NCI-H1048 (cell line): ENCODE measurements around the gene FOXC1.

Experiments
- DNase-seq: peaks from one replicate; lab custom pipeline; 2025; lab: John Stamatoyannopoulos, UW

Gene FOXC1

DNA sequence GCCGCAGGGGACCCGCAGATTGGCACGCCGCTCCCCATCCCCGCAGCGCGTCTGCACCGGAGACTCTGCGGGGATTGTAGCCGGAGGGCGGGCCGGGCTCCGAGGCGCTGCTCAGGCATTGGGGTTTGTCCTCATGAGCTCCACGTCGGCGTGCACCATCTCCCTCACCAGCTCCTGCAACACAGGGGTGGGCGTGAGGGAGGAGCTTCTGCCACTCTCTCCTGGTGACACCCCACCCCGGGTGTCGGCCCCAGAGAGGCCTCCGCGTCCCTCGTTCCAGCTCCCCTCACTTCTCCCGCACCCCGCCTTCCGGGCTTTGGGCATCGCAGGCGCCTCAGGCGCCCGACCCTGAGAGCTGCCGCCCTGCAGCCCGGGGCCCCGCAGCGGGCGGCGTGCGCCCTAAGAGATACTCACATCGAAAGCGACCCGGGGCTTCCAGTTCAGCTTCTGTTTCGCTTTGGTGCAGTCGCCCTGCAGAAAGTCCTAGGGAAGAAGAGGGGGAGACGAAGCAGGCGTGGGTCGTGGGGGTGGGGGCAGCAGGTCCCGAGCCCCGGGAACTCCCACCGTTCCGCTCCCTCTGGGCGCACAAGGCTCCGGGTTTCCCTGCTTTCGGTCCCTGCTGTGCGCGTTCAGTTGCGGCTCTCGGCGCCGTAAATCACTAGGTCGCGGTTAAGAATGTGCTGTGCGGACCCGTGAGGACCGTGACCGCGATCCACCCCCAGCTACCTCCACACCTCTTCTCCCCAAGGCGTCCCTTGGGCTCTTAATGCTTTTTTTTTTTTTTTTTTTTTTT is 14.5 kb downstream of the FOXC1 start:
- no peak for DNase-seq

DNA sequence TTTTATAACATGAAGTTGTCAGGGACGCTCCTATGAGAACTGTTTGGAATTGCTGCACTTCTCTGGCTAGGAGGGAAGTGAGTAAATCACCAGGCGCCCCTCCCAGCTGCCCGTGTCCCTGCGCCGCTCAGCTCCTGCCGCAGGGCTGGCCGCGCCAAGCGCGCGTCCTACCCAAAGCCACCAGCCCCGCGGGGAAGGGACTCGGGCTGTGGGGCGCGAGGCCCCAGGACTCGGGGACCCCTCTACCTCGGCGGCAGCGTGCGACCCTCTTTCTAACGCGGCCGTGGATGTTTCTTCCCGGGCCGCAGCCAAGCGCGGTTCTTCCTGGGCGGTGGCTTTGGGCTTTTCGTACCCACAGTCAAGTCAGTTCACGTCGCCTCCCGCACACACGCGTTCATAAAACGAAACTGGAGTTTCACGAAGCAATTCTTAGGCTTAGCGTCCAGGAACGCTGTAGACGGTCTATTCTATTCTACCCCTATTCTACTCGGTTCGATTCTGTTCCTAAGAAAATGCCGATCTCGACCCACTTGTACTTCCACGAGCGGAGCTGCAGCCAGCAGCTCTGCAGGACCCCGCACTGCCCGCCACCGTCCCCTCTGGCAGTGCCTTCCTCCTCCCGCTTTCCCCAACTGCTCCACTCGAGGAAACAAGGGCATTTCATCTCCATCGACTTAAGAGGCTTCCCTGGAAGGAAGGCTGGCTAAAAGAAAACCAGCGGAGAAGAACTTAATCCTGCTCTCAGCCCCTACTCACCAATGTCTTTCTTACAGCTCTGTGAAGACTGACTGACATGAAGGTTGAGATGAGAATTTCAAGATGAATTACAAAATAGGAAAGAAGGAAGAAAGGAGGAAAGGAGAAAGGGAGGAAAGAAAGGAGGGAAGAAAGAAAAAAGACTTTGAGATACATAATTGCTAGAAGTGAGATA is 15.4 kb downstream of the FOXC1 start:
- DNase-seq = no peak

DNA sequence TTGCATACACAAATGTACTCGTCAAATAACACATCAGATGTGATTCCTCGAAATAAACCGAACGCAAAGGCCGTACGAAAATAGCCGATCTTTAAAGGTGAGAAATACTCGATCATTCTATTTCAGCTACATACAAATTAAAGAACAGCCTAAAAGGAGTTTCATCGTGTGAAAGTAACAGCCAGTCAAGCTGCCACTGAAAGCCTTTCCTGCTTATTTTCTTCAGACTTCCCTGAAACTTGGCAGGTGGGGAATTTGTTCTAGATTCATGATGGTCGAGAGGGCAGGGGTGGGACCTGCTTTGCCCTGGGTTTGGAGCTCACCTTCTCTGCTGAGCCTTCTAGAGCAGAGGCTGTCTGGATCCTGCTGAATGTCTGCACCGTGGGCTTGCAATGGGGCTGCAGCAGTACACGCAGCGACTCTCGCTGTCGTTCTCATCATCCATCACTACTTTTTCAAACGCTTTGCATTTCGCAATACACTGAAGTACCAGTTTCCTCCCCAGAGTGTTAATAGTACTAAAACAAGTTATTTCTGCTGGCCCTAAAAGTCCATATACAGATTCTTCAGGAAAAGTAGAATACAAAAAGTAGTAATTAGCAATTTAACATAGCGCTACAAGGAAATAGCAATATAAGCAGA is 16.2 kb downstream of the FOXC1 start:
- DNase-seq = no peak

DNA sequence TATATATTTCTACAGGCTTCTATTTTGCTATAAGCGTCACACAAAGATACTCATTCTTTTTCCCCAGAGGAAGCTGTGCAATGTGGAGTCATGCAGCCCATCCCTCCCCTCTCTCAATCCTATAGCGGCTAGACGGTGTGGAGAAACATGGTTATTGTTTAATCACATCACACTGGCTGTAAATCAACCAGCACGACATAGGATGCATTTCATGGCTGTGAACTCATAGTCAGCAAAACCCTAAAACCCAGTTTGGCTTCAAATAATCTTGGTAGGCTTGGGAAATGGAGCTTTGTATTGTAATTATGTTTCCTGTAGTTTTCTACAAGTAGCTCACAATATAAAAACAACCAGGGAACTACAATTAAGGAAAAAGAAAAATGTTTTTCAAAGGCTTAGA is 16.8 kb downstream of the FOXC1 start:
- no peak for DNase-seq

DNA sequence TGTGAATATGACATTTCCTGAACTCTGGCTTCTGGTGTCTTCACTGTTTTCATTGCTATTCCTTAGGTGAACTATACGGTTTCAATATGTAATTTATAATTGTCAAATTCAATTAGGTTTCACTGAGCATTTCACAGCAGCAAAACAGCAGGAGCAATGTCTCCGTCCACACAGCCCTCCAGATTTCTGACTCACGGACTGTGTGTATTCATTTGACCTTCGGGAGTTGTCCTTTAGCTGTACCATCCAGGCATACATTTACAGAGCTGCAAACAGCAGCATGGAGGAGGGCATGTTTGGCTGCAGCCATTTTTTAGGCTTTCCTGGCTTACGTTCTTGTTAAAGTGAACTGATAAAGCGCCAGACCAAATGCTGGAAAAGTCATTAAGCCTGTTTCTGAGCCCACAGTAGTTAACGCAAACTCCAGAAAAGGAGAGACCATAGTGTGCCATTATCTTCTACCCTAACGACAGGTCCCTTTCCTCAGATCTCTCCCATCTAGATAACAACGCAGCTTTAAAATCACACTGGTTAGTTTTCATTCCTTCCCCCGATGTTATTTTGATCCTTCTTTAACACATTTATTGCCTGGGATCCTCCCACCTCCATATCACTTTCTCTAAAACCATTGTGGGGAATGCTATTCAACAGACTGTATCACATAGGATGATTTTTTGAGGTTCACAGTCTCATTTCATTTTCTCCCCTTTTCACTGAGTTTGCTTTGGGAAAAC is 18.3 kb downstream of the FOXC1 start:
- no peak for DNase-seq

DNA sequence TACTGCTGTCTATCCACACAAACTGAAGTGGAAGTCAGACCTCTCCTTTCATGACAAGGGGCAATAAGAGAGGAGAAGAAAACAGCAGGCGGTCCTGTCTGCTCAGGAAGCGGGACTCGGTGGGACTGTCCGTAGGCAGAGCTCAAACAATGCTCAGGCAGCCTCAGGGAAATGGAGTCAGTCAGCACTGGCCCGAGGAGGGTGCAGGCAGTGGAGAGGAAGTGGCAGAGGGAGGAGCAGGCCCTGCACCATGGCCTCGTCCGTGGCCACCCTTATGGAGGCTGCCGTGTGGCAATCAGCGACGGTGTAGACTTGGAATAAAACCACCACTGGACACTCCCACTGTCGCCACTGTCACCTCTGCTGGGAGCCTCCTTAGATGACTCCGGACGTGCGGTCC is 19.6 kb downstream of the FOXC1 start:
- DNase-seq = no peak

DNA sequence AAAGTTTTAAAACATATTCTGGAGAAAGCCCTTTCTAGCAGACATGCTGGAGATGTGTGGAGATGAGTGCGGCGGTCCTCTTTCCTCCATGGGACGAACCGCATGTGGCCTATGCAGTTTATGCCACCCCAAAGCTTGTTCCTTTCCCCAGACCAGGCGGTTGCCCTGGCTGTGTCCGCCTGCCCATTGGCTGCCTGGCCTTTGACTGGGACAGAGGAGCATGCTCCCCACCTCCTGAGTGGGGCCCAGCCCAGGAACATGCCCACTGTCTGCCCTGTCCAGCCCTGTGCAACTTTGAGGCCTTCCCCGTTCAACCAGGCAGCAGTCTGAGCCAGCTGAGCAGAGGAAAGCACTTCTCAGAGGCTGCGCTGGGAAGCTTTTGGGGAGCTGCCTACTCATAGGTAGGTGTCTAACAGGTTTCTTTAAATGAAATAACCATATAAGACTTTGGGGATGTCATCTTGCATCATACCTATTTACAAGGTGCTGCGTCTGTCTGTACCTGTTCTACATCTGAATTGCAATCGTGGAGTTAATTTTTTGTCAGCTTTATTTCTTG is 20.6 kb downstream of the FOXC1 start:
- no peak for DNase-seq

DNA sequence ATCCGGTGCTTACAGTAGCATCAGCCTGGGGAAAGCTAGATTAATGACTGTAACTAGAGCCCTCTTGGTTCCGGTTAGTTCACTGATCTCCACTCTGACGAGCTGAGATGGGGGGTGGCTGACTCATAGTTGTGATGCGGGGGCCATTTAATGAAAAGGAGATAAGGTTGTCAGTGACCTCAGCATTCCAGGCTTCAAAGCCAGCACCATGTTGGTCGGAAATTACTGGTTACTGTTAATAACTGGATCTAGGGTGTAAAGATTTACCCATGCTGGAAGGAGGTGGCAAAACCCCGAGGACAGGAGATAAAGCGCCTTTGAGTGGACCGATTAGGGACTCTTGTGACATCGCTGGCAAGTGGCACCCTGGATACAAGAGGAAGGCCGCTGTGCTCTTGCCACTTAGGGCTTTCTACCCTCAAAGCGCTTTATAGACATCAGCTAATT is 21.1 kb downstream of the FOXC1 start:
- no peak for DNase-seq

DNA sequence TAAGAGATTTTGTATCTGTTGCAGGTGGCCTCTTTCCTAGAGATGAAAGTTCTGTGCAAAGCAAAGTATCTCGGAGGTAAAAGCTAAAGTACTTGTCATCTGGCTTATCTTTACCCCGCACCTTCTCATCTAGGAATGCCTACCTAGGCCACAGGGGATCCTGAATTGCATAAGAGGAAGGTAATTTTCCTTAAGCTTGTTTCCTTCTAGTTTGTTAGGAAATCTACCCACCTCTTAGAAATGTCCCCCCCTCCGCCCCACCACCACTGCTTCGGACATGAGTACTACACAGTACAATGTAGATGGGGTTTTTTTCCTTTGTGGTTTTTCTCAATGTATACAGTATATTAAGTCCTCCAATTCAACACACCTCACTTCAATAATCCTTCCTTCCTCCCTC is 21.5 kb downstream of the FOXC1 start:
- DNase-seq = no peak

DNA sequence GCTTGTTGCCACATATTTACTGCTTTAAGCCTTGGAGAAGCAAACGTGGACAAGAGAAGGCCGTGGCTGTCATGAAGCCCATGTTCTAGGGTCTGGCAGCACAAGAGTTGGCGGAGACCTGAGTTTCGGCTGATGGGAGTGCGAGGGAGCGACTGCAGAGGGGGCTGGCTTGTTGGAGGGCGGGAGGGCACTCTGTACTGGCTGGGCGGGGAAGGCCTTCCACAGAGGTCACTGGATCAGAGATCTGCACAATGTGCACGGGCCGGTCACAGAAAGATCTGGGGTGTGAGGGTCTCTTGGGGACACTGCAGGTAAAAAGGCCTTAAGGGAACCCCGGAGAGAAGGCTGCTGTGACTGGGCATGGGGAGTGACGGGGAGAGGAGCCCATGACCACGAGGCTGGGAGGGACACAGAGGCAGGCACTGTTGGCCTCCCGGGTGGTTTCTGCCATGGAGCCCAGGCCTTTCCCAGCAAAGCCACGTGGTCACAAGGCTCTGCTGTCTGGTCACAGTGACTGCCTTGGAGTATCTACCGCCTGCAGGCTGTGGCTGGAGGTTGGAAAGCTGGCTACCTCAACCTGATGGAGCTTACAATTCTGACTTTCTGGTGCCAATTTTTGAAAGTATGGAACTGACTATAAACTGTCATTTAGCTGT is 23.8 kb downstream of the FOXC1 start:
- no peak for DNase-seq

DNA sequence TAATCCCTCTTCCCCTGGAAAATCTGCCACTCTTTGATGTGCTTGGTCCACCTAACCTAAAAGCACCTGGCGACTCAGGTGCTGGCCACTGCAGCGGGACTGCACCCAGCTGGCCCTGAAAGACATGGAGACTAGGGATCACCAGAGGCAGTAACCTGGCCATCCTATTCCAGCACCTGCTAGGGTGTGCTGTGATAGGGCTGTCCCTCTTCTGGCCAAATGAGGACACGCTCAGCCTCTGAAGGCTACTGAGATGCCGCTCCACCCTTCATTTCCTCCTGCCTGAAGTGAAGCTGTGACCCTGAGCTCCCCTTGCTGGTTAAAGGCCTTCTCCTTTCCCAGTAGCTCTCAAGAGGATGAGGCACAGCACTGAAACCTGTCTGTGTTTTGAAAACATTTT is 24.4 kb downstream of the FOXC1 start:
- no peak for DNase-seq

DNA sequence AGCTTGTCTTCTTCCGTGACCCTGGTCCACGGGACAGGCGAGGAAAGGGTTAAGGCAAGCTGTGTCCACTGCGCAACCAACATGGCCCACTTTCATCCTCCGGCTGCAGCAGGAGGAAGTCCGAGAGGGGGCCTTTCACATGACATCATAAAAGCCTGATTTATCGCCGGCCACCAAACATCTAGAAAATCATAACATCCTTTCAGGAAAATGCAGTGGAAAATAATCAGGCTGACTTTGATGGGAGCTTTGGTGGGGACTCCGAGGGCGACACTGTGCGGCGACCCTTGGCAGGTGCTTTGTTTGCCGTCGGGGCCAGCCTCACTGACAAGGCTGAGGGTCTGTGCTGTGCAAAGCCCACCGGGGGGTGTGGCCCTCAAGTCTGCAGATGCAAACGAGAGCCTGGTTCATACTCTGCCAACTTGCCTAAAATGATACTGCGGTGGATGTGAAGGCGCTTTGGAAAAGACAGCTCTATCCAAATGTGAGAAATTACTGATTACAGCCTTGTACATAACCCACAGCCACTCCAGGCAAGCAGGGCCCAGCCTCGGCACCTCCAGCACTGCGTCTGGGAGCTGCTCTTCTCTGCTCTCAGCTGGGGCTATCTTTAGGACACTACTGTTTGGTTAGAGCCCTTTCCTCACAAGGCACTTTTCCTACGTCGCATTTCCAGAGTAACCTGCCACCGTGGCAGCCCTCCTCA is 25.7 kb downstream of the FOXC1 start:
- no peak for DNase-seq

DNA sequence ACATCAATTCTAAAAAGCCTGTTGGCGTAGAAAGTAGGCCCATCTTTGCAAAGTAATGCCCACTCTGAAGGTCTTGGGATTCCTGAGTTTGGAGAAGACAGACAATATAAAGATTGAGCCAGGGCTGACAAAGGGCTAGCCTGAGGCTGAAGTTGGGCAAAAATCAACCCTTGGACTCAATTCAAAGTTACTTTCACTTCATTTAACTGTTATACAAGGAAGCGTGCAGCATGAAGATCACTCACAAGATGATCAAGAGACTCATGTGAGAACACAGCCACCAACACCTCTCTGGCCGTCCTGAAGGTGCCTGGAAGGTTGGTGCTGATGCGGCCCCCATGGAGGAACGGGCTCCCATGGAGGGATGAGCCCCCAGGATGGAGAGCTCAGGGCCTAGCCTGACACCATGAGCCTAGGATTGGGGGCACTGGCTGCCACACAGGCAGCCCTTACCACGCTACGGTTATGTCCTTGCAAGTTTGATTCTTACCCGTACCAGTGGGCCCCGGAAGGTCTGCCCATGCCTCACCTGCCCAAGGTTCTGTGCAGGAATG is 26.6 kb downstream of the FOXC1 start:
- DNase-seq = no peak

DNA sequence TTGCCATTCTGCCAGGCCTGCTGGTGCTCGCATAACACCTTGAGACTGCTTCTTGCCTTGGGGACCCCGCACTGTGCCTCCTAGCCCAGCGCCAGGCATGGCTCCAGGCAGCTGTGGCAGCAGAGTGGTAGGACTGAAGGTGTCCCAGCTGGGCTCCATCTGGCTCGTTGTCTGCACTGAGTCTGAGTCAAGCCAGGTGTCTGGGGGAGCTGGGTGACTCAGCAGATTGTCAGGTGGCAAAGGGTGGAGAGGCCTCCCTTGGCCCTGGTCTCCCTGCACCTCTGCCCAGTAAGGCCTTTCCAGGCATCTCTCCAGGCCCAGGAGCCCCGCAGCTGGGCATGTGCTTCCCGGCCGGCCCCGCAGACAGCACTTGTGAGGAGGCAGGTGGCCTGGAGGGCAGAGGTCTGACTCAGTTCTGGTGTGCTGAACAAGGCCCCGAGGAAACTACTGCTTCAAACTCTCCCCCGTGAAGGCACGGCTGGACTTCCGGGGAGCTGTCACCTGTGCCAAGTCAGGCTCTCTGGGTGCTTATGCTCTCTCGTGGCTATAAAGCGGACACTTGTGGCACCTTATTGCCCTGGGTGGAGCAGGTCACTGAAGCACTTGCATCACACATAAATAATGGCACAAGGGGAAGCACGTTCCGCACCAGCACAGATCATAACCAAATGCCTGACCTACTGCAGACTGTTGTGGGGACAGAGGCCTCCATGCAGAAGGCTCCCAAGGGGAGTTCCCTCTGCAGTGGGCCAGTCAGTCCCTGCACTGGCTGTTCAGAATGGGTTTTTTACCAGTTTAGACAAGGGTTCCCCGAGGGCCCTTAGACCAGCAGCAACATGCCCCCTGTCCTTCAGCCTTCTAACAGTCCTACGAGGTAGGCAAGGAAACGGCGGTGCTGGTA is 27.5 kb downstream of the FOXC1 start:
- no peak for DNase-seq

DNA sequence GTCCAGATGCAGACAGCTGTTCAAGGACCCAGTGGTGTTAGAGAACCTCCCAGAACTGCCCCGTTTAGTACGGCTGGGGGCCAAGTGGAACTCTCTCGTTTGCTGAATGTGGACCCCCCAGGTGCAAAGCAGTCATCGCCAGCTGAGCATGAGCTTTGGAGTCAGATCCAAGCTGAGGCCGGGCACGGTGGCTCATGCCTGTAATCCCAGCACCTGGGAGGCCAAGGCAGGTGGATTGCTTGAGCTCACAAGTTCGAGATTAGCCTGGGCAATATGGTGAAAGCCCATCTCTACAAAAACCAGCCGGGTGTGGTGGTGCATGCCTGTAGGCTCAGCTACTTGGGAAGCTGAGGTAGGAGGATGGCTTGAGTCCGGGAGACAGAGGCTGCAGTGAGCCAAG is 29.7 kb downstream of the FOXC1 start:
- no peak for DNase-seq

DNA sequence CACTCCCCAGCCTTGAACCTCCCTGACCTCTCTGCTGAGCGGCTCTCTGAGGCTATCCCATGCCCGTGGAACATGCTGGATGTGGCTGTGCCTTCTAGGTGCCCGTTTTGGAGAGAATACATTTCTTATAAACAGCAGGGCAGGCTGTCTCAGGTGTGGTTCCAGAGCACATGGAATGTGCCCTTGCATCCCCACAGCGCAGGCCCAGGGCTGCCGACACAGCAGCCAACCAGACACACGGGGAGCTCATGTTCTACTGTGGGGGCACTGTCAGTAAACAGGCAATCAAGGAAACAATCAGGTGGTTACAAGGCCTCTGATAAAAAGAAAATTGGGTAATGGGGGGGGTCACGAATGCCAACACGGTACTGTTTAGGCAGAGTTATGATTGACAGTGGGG is 30.8 kb downstream of the FOXC1 start:
- DNase-seq = no peak

DNA sequence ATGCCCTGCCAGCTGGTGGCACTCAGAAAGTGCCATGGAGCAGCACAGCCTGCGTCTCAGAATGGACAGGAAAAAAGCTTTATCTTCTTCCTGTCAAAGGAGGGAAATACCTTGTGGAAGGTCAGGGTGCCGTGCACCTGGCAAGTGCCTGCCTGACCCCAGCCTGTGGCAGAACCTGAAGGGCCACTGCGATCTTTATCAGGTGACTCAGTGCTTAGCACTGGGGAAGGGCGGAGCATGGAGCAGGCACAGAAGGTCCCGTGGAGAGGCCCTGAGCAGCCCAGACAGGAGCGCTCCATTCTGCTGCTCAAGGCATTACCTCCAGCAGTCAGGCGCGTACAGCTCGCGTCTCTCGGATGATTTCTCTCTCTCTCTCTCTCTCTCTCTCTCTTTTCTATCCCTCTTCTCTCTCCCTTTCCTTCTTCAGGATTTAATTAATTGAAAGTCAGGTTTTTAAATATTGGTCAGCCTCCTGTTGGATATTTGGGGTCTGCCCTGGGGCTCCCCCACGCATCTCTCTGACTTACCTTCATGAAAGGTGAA is 31.7 kb downstream of the FOXC1 start:
- DNase-seq = no peak

DNA sequence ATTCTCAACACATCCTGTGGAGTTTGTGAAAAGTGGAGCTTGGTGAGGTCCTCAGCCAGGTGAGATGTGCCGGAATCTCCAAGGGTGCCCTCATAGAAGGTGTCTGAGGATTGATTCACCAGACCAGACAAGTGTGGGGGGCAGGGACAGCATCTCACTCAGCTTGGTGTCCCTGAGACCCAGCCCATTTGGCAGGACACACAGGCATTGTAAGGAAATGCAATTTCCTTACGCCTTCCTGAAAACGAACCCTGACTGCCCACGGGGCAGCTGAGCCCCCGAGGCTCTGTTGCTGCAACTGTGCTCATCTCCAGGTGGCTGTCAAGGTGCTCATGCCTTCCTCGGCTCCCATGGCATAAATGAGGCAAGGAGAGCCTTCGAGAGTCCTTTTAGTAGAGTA is 33.4 kb downstream of the FOXC1 start:
- DNase-seq = no peak
